Spinal cord (tissue), 10 donors: Measurements from ENCODE around the gene PLXNB3. TPM values are rescaled to one million over a fixed set of nuclear protein-coding genes. Genes with fewer than 3 reads are reported as not detected.

Source experiments
- DNase-seq, 6 donors: peaks; one replicate each; pipeline versions ENCODE4 v3.0.0 to v3.0.0-alpha.2; 2013 to 2015; ENCODE audit warnings: low spot score in 6 of 6, low read depth in 4 of 6
- H3K27ac ChIP-seq: one replicate; pipeline ENCODE4 v1.5.1; 2013; ENCODE audit warnings: low read depth, low read length, control low read depth
- H3K27me3 ChIP-seq: one replicate; pipeline ENCODE4 v1.6.1; 2013; ENCODE audit warnings: low read length; ENCODE audit not compliant: control insufficient read depth, insufficient read depth
- H3K36me3 ChIP-seq: one replicate; pipeline ENCODE4 v1.6.1; 2013; ENCODE audit warnings: low read length; ENCODE audit not compliant: control insufficient read depth, insufficient read depth
- H3K4me1 ChIP-seq: one replicate; pipeline ENCODE4 v1.6.1; 2013; ENCODE audit warnings: low read length; ENCODE audit not compliant: control insufficient read depth, insufficient read depth
- H3K4me3 ChIP-seq: one replicate; pipeline ENCODE4 v1.5.1; 2013; ENCODE audit warnings: low read depth, low read length, control low read depth
- H3K9me3 ChIP-seq: one replicate; pipeline ENCODE4 v1.6.1; 2013; ENCODE audit warnings: low read length; ENCODE audit not compliant: control insufficient read depth, insufficient read depth
- WGBS: methylation state at CpG from one replicate; pipeline ENCODE4 v1.1.5; 2013; ENCODE audit warnings: missing lambda C conversion rate; ENCODE audit not compliant: insufficient coverage; 5-methylcytosine and 5-hydroxymethylcytosine counted together
- polyA plus RNA-seq, 2 donors: library from polyadenylated mRNA; unstranded; fragments of 120-200 nt; gene quantifications; one replicate each; pipeline ENCODE4 v1.2.1, GENCODE V29; 2013; ENCODE audit not compliant: insufficient read length in 2 of 2
- total RNA-seq, 2 donors: library from RNA; depleted of rRNA in 1 of 2; stranded (reverse); fragments of 120-200 nt in 1 of 2; fragments of >200 nt in 1 of 2; gene quantifications; one replicate each; pipeline versions ENCODE4 v1.2.3 to v1.2.4, GENCODE V29; 2013 to 2014
- donor health status: healthy.

Gene PLXNB3
- total and polyA plus RNA-seq, 4 donors: 14.6 to 136 (median 76.7) TPM

- Histone ChIP-seq H3K9me3 (no peaks in the 10 kb centered on the region), H3K27me3 (no peaks in the 10 kb centered on the region), H3K4me3 (peak overlapping the region; percentile 38), H3K4me1 (peaks cover 38% of the 10 kb centered on the region), H3K27ac (peak overlapping the region; percentile 50), H3K36me3 (no peaks in the 10 kb centered on the region)
- WGBS: 45% methylated on average over 19 of the region's 23 CpGs
- DNase-seq: peak in 2 of 6 donors; percentile 22 to 25
Observed at GRCh38 chrX:153819384-153820040, 55.5 kb downstream of the PLXNB3 start.

- peak in 1 of 6 donors; percentile 42 for DNase-seq
- Histone ChIP-seq H3K27ac (no peak overlapping the region), H3K4me1 (peaks cover 43% of the 10 kb centered on the region), H3K36me3 (no peaks in the 10 kb centered on the region), H3K27me3 (no peaks in the 10 kb centered on the region), H3K9me3 (no peaks in the 10 kb centered on the region), H3K4me3 (no peak overlapping the region)
- 79% methylated on average over 5 of the region's 7 CpGs for WGBS
Observed at GRCh38 chrX:153820601-153821000, 56.6 kb downstream of the PLXNB3 start.

GRCh38 chrX:153821066-153821465 lies 57.0 kb downstream of the PLXNB3 start:
- DNase-seq: no peak
- peaks cover 43% of the 10 kb centered on the region for H3K4me1 ChIP-seq
- H3K36me3 ChIP-seq: no peaks in the 10 kb centered on the region
- WGBS: 87% methylated on average over 5 of the region's 9 CpGs
- H3K27ac ChIP-seq: no peak overlapping the region
- H3K4me3 ChIP-seq: no peak overlapping the region
- H3K27me3 ChIP-seq: no peaks in the 10 kb centered on the region
- H3K9me3 ChIP-seq: no peaks in the 10 kb centered on the region

GRCh38 chrX:153824348-153824747 lies 60.3 kb downstream of the PLXNB3 start:
- no peaks in the 10 kb centered on the region for H3K9me3 ChIP-seq
- peaks cover 3% of the 10 kb centered on the region for H3K36me3 ChIP-seq
- no peak for DNase-seq
- 71% methylated on average over 1 of the region's 10 CpGs for WGBS
- H3K27me3 ChIP-seq: no peaks in the 10 kb centered on the region
- peaks cover 35% of the 10 kb centered on the region for H3K4me1 ChIP-seq
- no peak overlapping the region for H3K4me3 ChIP-seq
- no peak overlapping the region for H3K27ac ChIP-seq

- 75% methylated on average over 7 of the region's 8 CpGs for WGBS
- H3K9me3 ChIP-seq: no peaks in the 10 kb centered on the region
- H3K27ac ChIP-seq: no peak overlapping the region
- H3K4me1 ChIP-seq: peaks cover 32% of the 10 kb centered on the region
- H3K27me3 ChIP-seq: no peaks in the 10 kb centered on the region
- no peak overlapping the region for H3K4me3 ChIP-seq
- no peak for DNase-seq
- peaks cover 3% of the 10 kb centered on the region for H3K36me3 ChIP-seq
Observed at GRCh38 chrX:153825042-153825441, 61.0 kb downstream of the PLXNB3 start.

Other genes starting within 250 kb of the PLXNB3 start
- 10 to 100 TPM; 11.8 to 14.8 TPM for gene ATP2B3, start 246.6 kb upstream of the PLXNB3 start, total RNA-seq
- 10 to 100 TPM; 18.4 to 20.1 TPM for gene ATP2B3, start 246.6 kb upstream of the PLXNB3 start, polyA plus RNA-seq
- 10 to 100 TPM; 14.8 to 19.8 TPM for gene CCNQ, start 165.1 kb upstream of the PLXNB3 start, total RNA-seq
- 10 to 100 TPM; 28.7 to 29.3 TPM for gene CCNQ, start 165.1 kb upstream of the PLXNB3 start, polyA plus RNA-seq
- under 1 TPM; 0.55 to 0.79 TPM for gene DUSP9, start 117.0 kb upstream of the PLXNB3 start, total RNA-seq
- 1 to 10 TPM; 2.1 to 3.1 TPM for gene DUSP9, start 117.0 kb upstream of the PLXNB3 start, polyA plus RNA-seq
- 10 to 100 TPM; 24.2 to 38.6 TPM for gene PNCK, start 90.4 kb upstream of the PLXNB3 start, total RNA-seq
- 100 to 1,000 TPM; 131 to 142 TPM for gene PNCK, start 90.4 kb upstream of the PLXNB3 start, polyA plus RNA-seq
- gene SLC6A8, start 76.3 kb upstream of the PLXNB3 start, total RNA-seq: 10 to 100 TPM; 22.3 to 22.5 TPM
- 10 to 100 TPM; 72.5 to 77.0 TPM for gene SLC6A8, start 76.3 kb upstream of the PLXNB3 start, polyA plus RNA-seq
- gene BCAP31, start 39.9 kb upstream of the PLXNB3 start, total RNA-seq: 100 to 1,000 TPM; 106 to 121 TPM
- gene BCAP31, start 39.9 kb upstream of the PLXNB3 start, polyA plus RNA-seq: 100 to 1,000 TPM; 166 to 173 TPM
- gene ABCD1, start 39.4 kb upstream of the PLXNB3 start, total RNA-seq: 1 to 10 TPM; 4.1 to 7.7 TPM
- gene ABCD1, start 39.4 kb upstream of the PLXNB3 start, polyA plus RNA-seq: 10 to 100 TPM in 1 of 2 donors, 1 to 10 TPM in 1; 9.4 to 10.6 TPM
- gene SRPK3, start 16.8 kb downstream of the PLXNB3 start, total RNA-seq: 1 to 10 TPM; 1.2 to 1.3 TPM
- gene SRPK3, start 16.8 kb downstream of the PLXNB3 start, polyA plus RNA-seq: 10 to 100 TPM in 1 of 2 donors, 1 to 10 TPM in 1; 7.5 to 10.6 TPM
- 10 to 100 TPM; 36.3 to 59.0 TPM for gene IDH3G, start 30.1 kb downstream of the PLXNB3 start, total RNA-seq
- 100 to 1,000 TPM; 122 to 138 TPM for gene IDH3G, start 30.1 kb downstream of the PLXNB3 start, polyA plus RNA-seq
- 100 to 1,000 TPM in 1 of 2 donors, 10 to 100 TPM in 1; 95.5 to 317 TPM for gene SSR4, start 30.4 kb downstream of the PLXNB3 start, total RNA-seq
- 100 to 1,000 TPM; 166 to 186 TPM for gene SSR4, start 30.4 kb downstream of the PLXNB3 start, polyA plus RNA-seq
- gene PDZD4, start 66.3 kb downstream of the PLXNB3 start, total RNA-seq: 10 to 100 TPM; 49.2 to 57.0 TPM
- gene PDZD4, start 66.3 kb downstream of the PLXNB3 start, polyA plus RNA-seq: 100 to 1,000 TPM; 228 to 243 TPM
- gene L1CAM, start 121.9 kb downstream of the PLXNB3 start, total RNA-seq: 10 to 100 TPM; 26.3 to 93.3 TPM
- gene L1CAM, start 121.9 kb downstream of the PLXNB3 start, polyA plus RNA-seq: 100 to 1,000 TPM; 165 to 179 TPM
- under 1 TPM in 1 of 2 donors, not detected in 1; 0.11 TPM for gene AVPR2, start 140.4 kb downstream of the PLXNB3 start, total RNA-seq
- under 1 TPM; 0.21 to 0.24 TPM for gene AVPR2, start 140.4 kb downstream of the PLXNB3 start, polyA plus RNA-seq
- 10 to 100 TPM; 14.9 to 20.4 TPM for gene ARHGAP4, start 162.0 kb downstream of the PLXNB3 start, total RNA-seq
- 10 to 100 TPM; 26.0 to 26.5 TPM for gene ARHGAP4, start 162.0 kb downstream of the PLXNB3 start, polyA plus RNA-seq
- gene NAA10, start 170.8 kb downstream of the PLXNB3 start, total RNA-seq: 10 to 100 TPM; 26.9 to 60.0 TPM
- 100 to 1,000 TPM; 106 to 115 TPM for gene NAA10, start 170.8 kb downstream of the PLXNB3 start, polyA plus RNA-seq
- 10 to 100 TPM in 1 of 2 donors, 1 to 10 TPM in 1; 7.0 to 10.4 TPM for gene RENBP, start 180.4 kb downstream of the PLXNB3 start, total RNA-seq
- 10 to 100 TPM; 10.2 to 11.6 TPM for gene RENBP, start 180.4 kb downstream of the PLXNB3 start, polyA plus RNA-seq
- 10 to 100 TPM; 13.1 to 24.0 TPM for gene HCFC1, start 207.6 kb downstream of the PLXNB3 start, total RNA-seq
- 10 to 100 TPM; 47.7 to 56.3 TPM for gene HCFC1, start 207.6 kb downstream of the PLXNB3 start, polyA plus RNA-seq
- 1 to 10 TPM; 2.0 to 9.0 TPM for gene TMEM187, start 208.5 kb downstream of the PLXNB3 start, total RNA-seq
- 1 to 10 TPM; 6.8 to 8.9 TPM for gene TMEM187, start 208.5 kb downstream of the PLXNB3 start, polyA plus RNA-seq